Mammary epithelial cell (primary cell): ENCODE data around the gene ADCY9.

Experiments used
- EZH2 ChIP-seq: IDR thresholded peaks from 2 replicates; pipeline ENCODE4 v1.6.1; 2012; ENCODE audit warnings: low read length, inconsistent platforms, borderline replicate concordance
- TF ChIP-seq, protein P1 (sequence below), 2 donors: IDR thresholded peaks in 1 of 2; conservative IDR thresholded peaks in 1 of 2; 2 replicates each; pipeline ENCODE4 v1.5.1; 2011 to 2012; ENCODE audit warnings: inconsistent platforms in 2 of 2, low read length in 2 of 2, mild to moderate bottlenecking in 2 of 2, control low read depth in 1 of 2, low read depth in 1 of 2; ENCODE audit not compliant: insufficient read depth in 1 of 2; ENCODE audit errors: extremely low read depth in 1 of 2

DNA sequence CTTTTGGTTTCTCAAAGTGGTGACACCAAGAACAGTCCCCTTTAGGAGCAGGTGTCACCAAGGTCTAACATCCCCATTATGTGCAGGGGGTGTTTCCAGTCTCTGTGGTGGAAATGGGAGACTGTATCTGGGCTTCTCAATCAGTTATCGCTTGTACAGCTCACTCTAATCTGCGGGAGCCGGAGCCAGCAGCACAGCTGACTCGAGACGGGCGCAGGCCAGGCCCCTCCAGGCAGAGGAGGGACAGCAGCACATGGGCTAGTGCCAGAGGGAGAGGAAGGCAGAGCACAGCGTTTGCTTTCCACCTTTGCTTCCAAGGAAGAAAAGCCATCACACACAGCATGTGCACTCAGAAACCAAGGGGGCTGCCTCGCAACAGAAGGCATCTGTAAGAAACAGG lies 144.5 kb downstream of the ADCY9 start:
- TF ChIP-seq, protein P1, sequence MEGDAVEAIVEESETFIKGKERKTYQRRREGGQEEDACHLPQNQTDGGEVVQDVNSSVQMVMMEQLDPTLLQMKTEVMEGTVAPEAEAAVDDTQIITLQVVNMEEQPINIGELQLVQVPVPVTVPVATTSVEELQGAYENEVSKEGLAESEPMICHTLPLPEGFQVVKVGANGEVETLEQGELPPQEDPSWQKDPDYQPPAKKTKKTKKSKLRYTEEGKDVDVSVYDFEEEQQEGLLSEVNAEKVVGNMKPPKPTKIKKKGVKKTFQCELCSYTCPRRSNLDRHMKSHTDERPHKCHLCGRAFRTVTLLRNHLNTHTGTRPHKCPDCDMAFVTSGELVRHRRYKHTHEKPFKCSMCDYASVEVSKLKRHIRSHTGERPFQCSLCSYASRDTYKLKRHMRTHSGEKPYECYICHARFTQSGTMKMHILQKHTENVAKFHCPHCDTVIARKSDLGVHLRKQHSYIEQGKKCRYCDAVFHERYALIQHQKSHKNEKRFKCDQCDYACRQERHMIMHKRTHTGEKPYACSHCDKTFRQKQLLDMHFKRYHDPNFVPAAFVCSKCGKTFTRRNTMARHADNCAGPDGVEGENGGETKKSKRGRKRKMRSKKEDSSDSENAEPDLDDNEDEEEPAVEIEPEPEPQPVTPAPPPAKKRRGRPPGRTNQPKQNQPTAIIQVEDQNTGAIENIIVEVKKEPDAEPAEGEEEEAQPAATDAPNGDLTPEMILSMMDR (conservative IDR thresholded peaks at IDR 0.05 in 1 of 2, IDR thresholded peaks at IDR 0.05 in 1 of 2; ENCODE audit: extremely low read depth in 1 of 2, insufficient read depth in 1 of 2, low read depth in 1 of 2, low read length in 2 of 2) = no peak
- no peak for TF ChIP-seq EZH2
